ENCODE data around the gene GPSM1. TPM values are rescaled to one million over a fixed set of nuclear protein-coding genes. Genes with fewer than 3 reads are reported as not detected.
A peak's percentile ranks its signal among the peaks of the same experiment; 100 is the strongest.

Gene GPSM1, protein sequence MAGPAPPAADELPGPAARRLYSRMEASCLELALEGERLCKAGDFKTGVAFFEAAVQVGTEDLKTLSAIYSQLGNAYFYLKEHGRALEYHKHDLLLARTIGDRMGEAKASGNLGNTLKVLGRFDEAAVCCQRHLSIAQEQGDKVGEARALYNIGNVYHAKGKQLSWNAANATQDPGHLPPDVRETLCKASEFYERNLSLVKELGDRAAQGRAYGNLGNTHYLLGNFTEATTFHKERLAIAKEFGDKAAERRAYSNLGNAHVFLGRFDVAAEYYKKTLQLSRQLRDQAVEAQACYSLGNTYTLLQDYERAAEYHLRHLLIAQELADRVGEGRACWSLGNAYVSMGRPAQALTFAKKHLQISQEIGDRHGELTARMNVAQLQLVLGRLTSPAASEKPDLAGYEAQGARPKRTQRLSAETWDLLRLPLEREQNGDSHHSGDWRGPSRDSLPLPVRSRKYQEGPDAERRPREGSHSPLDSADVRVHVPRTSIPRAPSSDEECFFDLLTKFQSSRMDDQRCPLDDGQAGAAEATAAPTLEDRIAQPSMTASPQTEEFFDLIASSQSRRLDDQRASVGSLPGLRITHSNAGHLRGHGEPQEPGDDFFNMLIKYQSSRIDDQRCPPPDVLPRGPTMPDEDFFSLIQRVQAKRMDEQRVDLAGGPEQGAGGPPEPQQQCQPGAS
- 19.2 TPM for total RNA-seq
- long read RNA-seq, transcript GPSM1-205 (14 exons, 3,633 nt): major isoform, 23 of 42 reads
- long read RNA-seq, partial matches to known transcripts: 12 of 42 reads
- long read RNA-seq, other reads (novel, unspliced or antisense): 7 of 42 reads

GRCh38 chr9:136327304-136327974 is at the start of gene GPSM1:
Gene GPSM1, plus strand, starts transcription at chr9:136327539. Its CDS starts 157 bp downstream, at chr9:136327696.
- Histone ChIP-seq H3K4me3 (peak within 1 kb of the TSS; percentile 67), H3K27me3 (ENCODE audit: low read depth) (peaks cover 3% of the 10 kb centered on the region), H3K27ac (peak within 1 kb of the TSS; percentile 86), H3K9me3 (no peaks in the 10 kb centered on the region), H3K36me3 (no peaks in the 10 kb centered on the region), H3K4me1 (peaks cover 31% of the 10 kb centered on the region)
- intact Hi-C loops (cut with DNase I): no loop called here
- ATAC-seq (peak; percentile 25 to 36), DNase-seq (no peak)
- no peak for TF ChIP-seq CTCF (IDR thresholded peaks at IDR 0.05)

GRCh38 chr9:136277746-136278145 is 49.6 kb upstream of the GPSM1 start:
- intact Hi-C loops (cut with DNase I): no loop called here
- no peaks in the 10 kb centered on the region for H3K4me1 ChIP-seq
- no peak for DNase-seq
- no peak for ATAC-seq
- no peak overlapping the region for H3K27ac ChIP-seq
- H3K9me3 ChIP-seq: no peaks in the 10 kb centered on the region
- H3K4me3 ChIP-seq: no peak overlapping the region
- H3K27me3 ChIP-seq (ENCODE audit: low read depth): peaks cover 20% of the 10 kb centered on the region
- no peaks in the 10 kb centered on the region for H3K36me3 ChIP-seq
- no peak for TF ChIP-seq CTCF (IDR thresholded peaks at IDR 0.05)

GRCh38 chr9:136278221-136278620 is 49.1 kb upstream of the GPSM1 start:
- Histone ChIP-seq H3K4me3 (no peak overlapping the region), H3K36me3 (no peaks in the 10 kb centered on the region), H3K27ac (no peak overlapping the region), H3K9me3 (no peaks in the 10 kb centered on the region), H3K27me3 (ENCODE audit: low read depth) (peaks cover 21% of the 10 kb centered on the region), H3K4me1 (peaks cover 1% of the 10 kb centered on the region)
- DNase-seq (no peak), ATAC-seq (no peak)
- no peak for TF ChIP-seq CTCF (IDR thresholded peaks at IDR 0.05)
- intact Hi-C loops (cut with DNase I): no loop called here

GRCh38 chr9:136278894-136279293 is 48.4 kb upstream of the GPSM1 start:
- no peak overlapping the region for H3K4me3 ChIP-seq
- intact Hi-C loops (cut with DNase I): no loop called here
- no peak overlapping the region for H3K27ac ChIP-seq
- H3K4me1 ChIP-seq: peaks cover 6% of the 10 kb centered on the region
- TF ChIP-seq CTCF (IDR thresholded peaks at IDR 0.05): no peak
- DNase-seq (no peak), ATAC-seq (no peak)
- peaks cover 27% of the 10 kb centered on the region for H3K27me3 ChIP-seq (ENCODE audit: low read depth)
- H3K9me3 ChIP-seq: no peaks in the 10 kb centered on the region
- H3K36me3 ChIP-seq: no peaks in the 10 kb centered on the region

- ATAC-seq: no peak
- intact Hi-C loops (cut with DNase I): no loop called here
Measured at GRCh38 chr9:136279471-136279870, 47.9 kb upstream of the GPSM1 start.

More at GRCh38 chr9:136279471-136279870, 47.9 kb upstream of the GPSM1 start:
- Histone ChIP-seq H3K36me3 (no peaks in the 10 kb centered on the region), H3K27ac (no peak overlapping the region), H3K4me3 (no peak overlapping the region), H3K9me3 (no peaks in the 10 kb centered on the region), H3K27me3 (ENCODE audit: low read depth) (peaks cover 31% of the 10 kb centered on the region), H3K4me1 (peaks cover 6% of the 10 kb centered on the region)
- no peak for DNase-seq
- no peak for TF ChIP-seq CTCF (IDR thresholded peaks at IDR 0.05)

Data from lower lobe of right lung (tissue), 2 donors.